Measurements from ENCODE around the gene INPP5D. TPM values are rescaled to one million over a fixed set of nuclear protein-coding genes. Genes with fewer than 3 reads are reported as not detected.

The INPP5D gene
- polyA plus RNA-seq, 2 of the 4 experiments (the other 2 are of a cell fraction), result 0.26 to 0.53 TPM

- CTCF ChIA-PET, result interaction anchor here (1.2 kb wide), 1 partner anchor 17 kb away, joined by 3 read pairs; no protein-coding TSS in a partner anchor
These were observed 41.0 kb downstream of the INPP5D start for GRCh38 chr2:233101141-233101540.

DNA sequence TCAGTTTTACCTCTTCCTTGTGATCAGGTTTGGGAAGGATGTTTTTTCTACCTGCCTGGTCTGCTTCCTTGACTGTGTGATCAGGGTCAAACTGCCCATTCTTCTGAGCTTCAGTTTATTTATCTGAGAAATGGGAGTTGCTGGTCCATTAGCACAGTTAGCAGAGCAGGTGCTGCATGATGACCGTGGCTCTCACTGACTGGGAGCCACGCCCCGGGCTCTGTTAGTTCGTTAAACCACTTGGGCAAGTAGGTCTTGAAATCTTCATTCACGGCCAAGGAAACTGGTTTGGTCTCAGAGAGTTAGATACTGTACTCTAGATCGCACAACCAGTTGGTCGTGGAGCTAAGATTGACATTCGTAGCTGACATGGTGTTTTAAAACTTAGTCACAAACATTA is 41.7 kb downstream of the INPP5D start:
- TF ChIP-seq ZC3H11A (IDR thresholded peaks at IDR 0.05) (no peak), CHD2 (IDR thresholded peaks at IDR 0.05; ENCODE audit: low read length, partially characterized antibody) (no peak), JUN (IDR thresholded peaks at IDR 0.05) (no peak), PHF8 (IDR thresholded peaks at IDR 0.05; ENCODE audit: borderline replicate concordance, low read depth) (no peak)
- TF ChIP-seq, protein P1, sequence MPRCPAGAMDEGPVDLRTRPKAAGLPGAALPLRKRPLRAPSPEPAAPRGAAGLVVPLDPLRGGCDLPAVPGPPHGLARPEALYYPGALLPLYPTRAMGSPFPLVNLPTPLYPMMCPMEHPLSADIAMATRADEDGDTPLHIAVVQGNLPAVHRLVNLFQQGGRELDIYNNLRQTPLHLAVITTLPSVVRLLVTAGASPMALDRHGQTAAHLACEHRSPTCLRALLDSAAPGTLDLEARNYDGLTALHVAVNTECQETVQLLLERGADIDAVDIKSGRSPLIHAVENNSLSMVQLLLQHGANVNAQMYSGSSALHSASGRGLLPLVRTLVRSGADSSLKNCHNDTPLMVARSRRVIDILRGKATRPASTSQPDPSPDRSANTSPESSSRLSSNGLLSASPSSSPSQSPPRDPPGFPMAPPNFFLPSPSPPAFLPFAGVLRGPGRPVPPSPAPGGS (IDR thresholded peaks at IDR 0.05), result no peak
- no peak overlapping the region for H3K4me3 ChIP-seq
- no peaks in the 10 kb centered on the region for H3K9me3 ChIP-seq
- DNase-seq (ENCODE audit: low read depth in 1 of 2, low spot score in 1 of 2) (no peak), FAIRE-seq (no peak), ATAC-seq (no peak)
- POLR2A ChIA-PET, result no interaction called here
- 54% methylated on average over 8 of the region's 8 CpGs for WGBS (ENCODE audit: missing lambda C conversion rate)
- H3K4me1 ChIP-seq, result no peaks in the 10 kb centered on the region
- CTCF ChIA-PET, result interaction anchor here (1.2 to 1.3 kb wide), 2 partner anchors 17 to 47 kb away, joined by 3 to 6 read pairs; no protein-coding TSS in a partner anchor
- H3K4me2 ChIP-seq, result no peak overlapping the region
- H3K27ac ChIP-seq, result no peak overlapping the region

More at GRCh38 chr2:233101141-233101540, 41.0 kb downstream of the INPP5D start:
- Histone ChIP-seq H3K4me3 (no peak overlapping the region), H3K9me3 (no peaks in the 10 kb centered on the region), H3K4me2 (no peak overlapping the region), H3K27ac (no peak overlapping the region), H3K4me1 (no peaks in the 10 kb centered on the region)
- TF ChIP-seq, protein P2, sequence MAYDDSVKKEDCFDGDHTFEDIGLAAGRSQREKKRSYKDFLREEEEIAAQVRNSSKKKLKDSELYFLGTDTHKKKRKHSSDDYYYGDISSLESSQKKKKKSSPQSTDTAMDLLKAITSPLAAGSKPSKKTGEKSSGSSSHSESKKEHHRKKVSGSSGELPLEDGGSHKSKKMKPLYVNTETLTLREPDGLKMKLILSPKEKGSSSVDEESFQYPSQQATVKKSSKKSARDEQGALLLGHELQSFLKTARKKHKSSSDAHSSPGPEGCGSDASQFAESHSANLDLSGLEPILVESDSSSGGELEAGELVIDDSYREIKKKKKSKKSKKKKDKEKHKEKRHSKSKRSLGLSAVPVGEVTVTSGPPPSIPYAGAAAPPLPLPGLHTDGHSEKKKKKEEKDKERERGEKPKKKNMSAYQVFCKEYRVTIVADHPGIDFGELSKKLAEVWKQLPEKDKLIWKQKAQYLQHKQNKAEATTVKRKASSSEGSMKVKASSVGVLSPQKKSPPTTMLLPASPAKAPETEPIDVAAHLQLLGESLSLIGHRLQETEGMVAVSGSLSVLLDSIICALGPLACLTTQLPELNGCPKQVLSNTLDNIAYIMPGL (CRISPR knock-in tag; IDR thresholded peaks at IDR 0.05; ENCODE audit: borderline replicate concordance), result no peak
- TF ChIP-seq POLR2AphosphoS2 (conservative IDR thresholded peaks at IDR 0.05; ENCODE audit: low read length), result no peak
- no peak for TF ChIP-seq HOXB5 (CRISPR knock-in tag; IDR thresholded peaks at IDR 0.05)
- TF ChIP-seq SMC3 (IDR thresholded peaks at IDR 0.05), result no peak
- no peak for TF ChIP-seq NFE2L2 (conservative IDR thresholded peaks at IDR 0.05; ENCODE audit: low read length)
- TF ChIP-seq RARB (CRISPR knock-in tag; IDR thresholded peaks at IDR 0.05), result no peak
- TF ChIP-seq, protein P3, sequence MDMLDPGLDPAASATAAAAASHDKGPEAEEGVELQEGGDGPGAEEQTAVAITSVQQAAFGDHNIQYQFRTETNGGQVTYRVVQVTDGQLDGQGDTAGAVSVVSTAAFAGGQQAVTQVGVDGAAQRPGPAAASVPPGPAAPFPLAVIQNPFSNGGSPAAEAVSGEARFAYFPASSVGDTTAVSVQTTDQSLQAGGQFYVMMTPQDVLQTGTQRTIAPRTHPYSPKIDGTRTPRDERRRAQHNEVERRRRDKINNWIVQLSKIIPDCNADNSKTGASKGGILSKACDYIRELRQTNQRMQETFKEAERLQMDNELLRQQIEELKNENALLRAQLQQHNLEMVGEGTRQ (IDR thresholded peaks at IDR 0.05), result no peak
- no peak for TF ChIP-seq FOXS1 (CRISPR knock-in tag; IDR thresholded peaks at IDR 0.05)
- no peak for TF ChIP-seq EP300 (IDR thresholded peaks at IDR 0.05)
- no peak for TF ChIP-seq CTCF (IDR thresholded peaks at IDR 0.05)
- WGBS (ENCODE audit: missing lambda C conversion rate), result 72% methylated on average over 4 of the region's 4 CpGs
- POLR2A ChIA-PET, result no interaction called here
- no peak for DNase-seq (ENCODE audit: low read depth in 1 of 2, low spot score in 1 of 2)
- FAIRE-seq, result no peak
- ATAC-seq, result no peak

- no peak for ATAC-seq
- Histone ChIP-seq H3K27ac (no peak overlapping the region), H3K9me3 (no peaks in the 10 kb centered on the region), H3K4me1 (no peaks in the 10 kb centered on the region), H3K4me3 (no peak overlapping the region), H3K4me2 (no peak overlapping the region)
- TF ChIP-seq ZC3H11A (IDR thresholded peaks at IDR 0.05), result no peak
- no peak for TF ChIP-seq HDAC2 (IDR thresholded peaks at IDR 0.05)
- no peak for TF ChIP-seq ZNF302 (CRISPR knock-in tag; IDR thresholded peaks at IDR 0.05)
- no peak for TF ChIP-seq HEYL (CRISPR knock-in tag; IDR thresholded peaks at IDR 0.05)
- no peak for TF ChIP-seq NFE2L2 (conservative IDR thresholded peaks at IDR 0.05; ENCODE audit: low read length)
- TF ChIP-seq ZFP36 (IDR thresholded peaks at IDR 0.05; ENCODE audit: borderline replicate concordance, partially characterized antibody), result no peak
- no peak for TF ChIP-seq FOXS1 (CRISPR knock-in tag; IDR thresholded peaks at IDR 0.05)
- TF ChIP-seq BHLHE40 (IDR thresholded peaks at IDR 0.05; ENCODE audit: low read depth, low read length), result no peak
- no peak for TF ChIP-seq RARB (CRISPR knock-in tag; IDR thresholded peaks at IDR 0.05)
- TF ChIP-seq, protein P4, sequence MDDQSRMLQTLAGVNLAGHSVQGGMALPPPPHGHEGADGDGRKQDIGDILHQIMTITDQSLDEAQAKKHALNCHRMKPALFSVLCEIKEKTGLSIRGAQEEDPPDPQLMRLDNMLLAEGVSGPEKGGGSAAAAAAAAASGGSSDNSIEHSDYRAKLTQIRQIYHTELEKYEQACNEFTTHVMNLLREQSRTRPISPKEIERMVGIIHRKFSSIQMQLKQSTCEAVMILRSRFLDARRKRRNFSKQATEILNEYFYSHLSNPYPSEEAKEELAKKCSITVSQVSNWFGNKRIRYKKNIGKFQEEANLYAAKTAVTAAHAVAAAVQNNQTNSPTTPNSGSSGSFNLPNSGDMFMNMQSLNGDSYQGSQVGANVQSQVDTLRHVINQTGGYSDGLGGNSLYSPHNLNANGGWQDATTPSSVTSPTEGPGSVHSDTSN (IDR thresholded peaks at IDR 0.05), result no peak
- TF ChIP-seq, protein P5, sequence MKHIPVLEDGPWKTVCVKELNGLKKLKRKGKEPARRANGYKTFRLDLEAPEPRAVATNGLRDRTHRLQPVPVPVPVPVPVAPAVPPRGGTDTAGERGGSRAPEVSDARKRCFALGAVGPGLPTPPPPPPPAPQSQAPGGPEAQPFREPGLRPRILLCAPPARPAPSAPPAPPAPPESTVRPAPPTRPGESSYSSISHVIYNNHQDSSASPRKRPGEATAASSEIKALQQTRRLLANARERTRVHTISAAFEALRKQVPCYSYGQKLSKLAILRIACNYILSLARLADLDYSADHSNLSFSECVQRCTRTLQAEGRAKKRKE (CRISPR knock-in tag; IDR thresholded peaks at IDR 0.05; ENCODE audit: low read depth), result no peak
- TF ChIP-seq EHF (CRISPR knock-in tag; IDR thresholded peaks at IDR 0.05), result no peak
- no peak for TF ChIP-seq NR3C1 (IDR thresholded peaks at IDR 0.05)
- ChIA-PET POLR2A (no interaction called here), CTCF (interaction anchor here (1.7 kb wide), 1 partner anchor 52 kb away, joined by 6 read pairs; no protein-coding TSS in a partner anchor)
- no peak for DNase-seq (ENCODE audit: low read depth in 1 of 2, low spot score in 1 of 2)
- 75% methylated on average over 17 of the region's 17 CpGs for WGBS (ENCODE audit: missing lambda C conversion rate)
- no peak for FAIRE-seq
These were observed 45.2 kb downstream of the INPP5D start for GRCh38 chr2:233105156-233105895.

All from A549 (cell line).